Measurements from ENCODE around the gene OPTN. TPM values are rescaled to one million over a fixed set of nuclear protein-coding genes. Genes with fewer than 3 reads are reported as not detected.

The OPTN gene
- total and polyA plus RNA-seq, 9 donors = 42.9 to 133 (median 87.0) TPM

DNA sequence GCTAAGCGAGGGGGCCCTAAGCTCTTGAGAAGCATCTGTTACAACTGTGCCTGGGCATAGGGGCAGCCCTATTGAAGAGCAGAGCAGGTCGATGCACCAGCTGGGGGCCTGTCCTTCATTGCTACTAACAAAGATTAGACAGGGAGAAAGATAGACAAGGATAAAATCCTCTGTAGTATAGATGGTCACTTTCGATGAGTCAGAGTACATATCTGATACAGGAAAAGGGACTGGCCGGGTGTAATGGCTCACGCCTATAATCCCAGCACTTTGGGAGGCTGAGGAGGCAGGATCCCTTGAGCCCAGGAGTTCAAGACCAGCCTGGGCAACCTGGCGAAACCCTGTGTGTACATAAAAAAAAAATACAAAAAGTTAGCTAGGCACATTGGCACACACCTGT is 13.6 kb downstream of the OPTN start:
- Histone ChIP-seq H3K27me3 (no peaks in the 10 kb centered on the region), H3K9me3 (no peaks in the 10 kb centered on the region), H3K4me1 (ENCODE audit: insufficient read depth) (peaks cover 6% of the 10 kb centered on the region), H3K27ac (peak overlapping the region in 1 of 2 donors; percentile 25), H3K4me3 (no peak overlapping the region), H3K36me3 (no peaks in the 10 kb centered on the region)
- 81 to 90% (median 86%) methylated on average over 6 of the region's 6 CpGs for WGBS, 3 donors
- DNase-seq = no peak
- intact Hi-C loops (cut with DNase I) = no loop called here
- TF ChIP-seq EP300 (IDR thresholded peaks at IDR 0.05) = no peak
- TF ChIP-seq, protein P1, sequence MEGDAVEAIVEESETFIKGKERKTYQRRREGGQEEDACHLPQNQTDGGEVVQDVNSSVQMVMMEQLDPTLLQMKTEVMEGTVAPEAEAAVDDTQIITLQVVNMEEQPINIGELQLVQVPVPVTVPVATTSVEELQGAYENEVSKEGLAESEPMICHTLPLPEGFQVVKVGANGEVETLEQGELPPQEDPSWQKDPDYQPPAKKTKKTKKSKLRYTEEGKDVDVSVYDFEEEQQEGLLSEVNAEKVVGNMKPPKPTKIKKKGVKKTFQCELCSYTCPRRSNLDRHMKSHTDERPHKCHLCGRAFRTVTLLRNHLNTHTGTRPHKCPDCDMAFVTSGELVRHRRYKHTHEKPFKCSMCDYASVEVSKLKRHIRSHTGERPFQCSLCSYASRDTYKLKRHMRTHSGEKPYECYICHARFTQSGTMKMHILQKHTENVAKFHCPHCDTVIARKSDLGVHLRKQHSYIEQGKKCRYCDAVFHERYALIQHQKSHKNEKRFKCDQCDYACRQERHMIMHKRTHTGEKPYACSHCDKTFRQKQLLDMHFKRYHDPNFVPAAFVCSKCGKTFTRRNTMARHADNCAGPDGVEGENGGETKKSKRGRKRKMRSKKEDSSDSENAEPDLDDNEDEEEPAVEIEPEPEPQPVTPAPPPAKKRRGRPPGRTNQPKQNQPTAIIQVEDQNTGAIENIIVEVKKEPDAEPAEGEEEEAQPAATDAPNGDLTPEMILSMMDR (IDR thresholded peaks at IDR 0.05) = no peak
- no peak for TF ChIP-seq POLR2A (IDR thresholded peaks at IDR 0.05)

DNA sequence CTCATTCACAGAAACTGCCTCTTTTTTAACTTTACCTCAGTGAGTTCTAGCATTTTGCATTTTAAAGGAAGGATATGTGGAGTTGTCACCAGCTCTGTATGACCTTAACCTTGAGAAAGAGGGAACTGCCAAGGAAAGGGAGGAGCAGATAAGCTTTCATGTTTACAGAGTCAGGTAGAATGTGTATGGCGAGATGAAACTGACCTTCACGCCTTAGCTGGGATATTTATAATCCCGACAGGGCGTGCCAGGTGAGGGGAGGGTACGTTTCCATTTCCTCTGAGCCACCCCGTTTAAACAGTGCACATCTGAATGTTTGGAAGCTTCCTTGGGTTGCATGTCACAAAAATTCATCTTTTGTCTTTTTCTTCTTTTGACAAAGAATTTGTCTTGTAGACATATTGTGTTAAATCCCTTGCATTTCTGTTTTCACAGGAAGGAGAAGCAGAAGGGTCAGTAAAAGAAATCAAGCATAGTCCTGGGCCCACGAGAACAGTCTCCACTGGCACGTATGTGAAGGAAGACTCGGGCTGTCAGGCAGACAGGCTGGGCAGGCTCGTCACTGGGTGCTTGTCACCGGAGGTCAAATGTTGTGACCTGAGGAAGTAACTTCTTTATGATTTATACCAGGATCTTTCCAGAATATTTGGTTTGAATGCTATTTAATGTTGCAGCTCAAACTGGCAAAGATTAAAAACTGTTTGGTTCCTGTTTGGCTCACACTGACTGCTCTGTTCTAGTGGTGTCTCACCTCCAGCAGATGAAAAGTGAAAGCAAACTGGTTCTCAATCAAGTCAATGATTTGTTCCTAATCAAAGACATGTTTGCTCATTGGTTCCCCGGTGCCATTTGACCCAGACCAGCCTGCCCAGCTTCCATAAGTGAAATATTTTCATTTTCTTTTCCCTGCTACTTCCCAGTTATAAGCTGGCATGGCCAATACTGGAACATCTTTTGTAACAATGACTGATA is 16.2 kb downstream of the OPTN start:
- peak overlapping the region in 1 of 2 donors; percentile 12 for H3K27ac ChIP-seq

DNA sequence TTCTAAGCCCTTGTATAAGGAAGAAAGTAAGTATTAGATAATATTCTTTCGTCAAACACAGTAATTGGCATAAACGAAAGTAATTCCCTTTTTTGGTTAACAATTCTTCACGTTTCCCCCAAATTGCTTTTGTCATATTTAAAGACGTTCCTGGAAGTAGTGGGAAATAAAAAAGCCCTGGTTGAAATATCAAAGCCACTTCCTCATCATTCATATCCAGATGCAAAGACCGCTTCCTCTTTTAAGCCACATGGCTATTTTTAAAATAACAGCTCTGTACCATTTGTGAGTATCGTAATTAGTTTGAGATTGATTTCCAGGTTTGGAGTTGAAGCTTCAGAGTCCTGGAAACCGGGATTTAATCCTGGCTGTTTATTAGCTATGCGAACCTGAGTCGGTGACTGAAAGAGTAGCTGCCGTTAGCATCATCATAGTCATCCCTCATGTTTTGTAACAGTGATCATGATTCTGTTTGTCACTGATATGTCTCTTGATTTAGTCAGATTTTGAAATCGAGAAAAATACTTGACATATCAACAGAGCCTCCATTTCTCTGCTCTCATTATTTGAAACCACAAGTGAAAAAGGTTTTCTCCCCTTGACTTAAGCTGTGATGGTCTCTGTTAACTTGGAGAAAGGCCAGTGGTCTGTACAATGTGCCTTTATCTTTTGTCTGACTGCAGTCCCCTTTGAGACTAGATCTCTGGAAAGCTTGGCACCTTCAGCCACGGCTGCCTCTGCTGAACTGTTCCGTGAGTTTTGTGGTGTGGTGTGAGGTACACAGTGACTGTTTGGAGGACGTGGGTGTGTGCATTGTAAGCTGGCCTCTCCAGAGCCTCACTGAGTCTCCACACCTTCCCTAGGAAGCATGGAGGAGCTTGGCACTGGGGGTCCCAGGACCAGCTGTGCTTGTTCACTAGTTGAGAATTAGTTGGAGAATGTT is 18.1 kb downstream of the OPTN start:
- intact Hi-C loops (cut with DNase I) = no loop called here
- Histone ChIP-seq H3K9me3 (no peaks in the 10 kb centered on the region), H3K27ac (no peak overlapping the region), H3K4me3 (no peak overlapping the region), H3K36me3 (no peaks in the 10 kb centered on the region), H3K27me3 (no peaks in the 10 kb centered on the region), H3K4me1 (ENCODE audit: insufficient read depth) (peaks cover 1% of the 10 kb centered on the region)
- DNase-seq = no peak
- no peak for TF ChIP-seq POLR2A (IDR thresholded peaks at IDR 0.05)
- TF ChIP-seq, protein P1 (IDR thresholded peaks at IDR 0.05) = no peak
- no peak for TF ChIP-seq EP300 (IDR thresholded peaks at IDR 0.05)
- WGBS, 3 donors = 82 to 85% (median 85%) methylated on average over 14 of the region's 14 CpGs

More for the DNA sequence above, 16.2 kb downstream of the OPTN start:
- TF ChIP-seq POLR2A (IDR thresholded peaks at IDR 0.05) (no peak), EP300 (IDR thresholded peaks at IDR 0.05) (no peak)
- TF ChIP-seq, protein P1 (IDR thresholded peaks at IDR 0.05) = no peak
- H3K4me3 ChIP-seq = no peak overlapping the region
- WGBS, 3 donors = 63 to 69% (median 65%) methylated on average over 12 of the region's 12 CpGs
- H3K36me3 ChIP-seq = no peaks in the 10 kb centered on the region
- no peak for DNase-seq
- no peaks in the 10 kb centered on the region for H3K27me3 ChIP-seq
- H3K4me1 ChIP-seq (ENCODE audit: insufficient read depth) = peaks cover 4% of the 10 kb centered on the region
- intact Hi-C loops (cut with DNase I) = no loop called here
- no peaks in the 10 kb centered on the region for H3K9me3 ChIP-seq

DNA sequence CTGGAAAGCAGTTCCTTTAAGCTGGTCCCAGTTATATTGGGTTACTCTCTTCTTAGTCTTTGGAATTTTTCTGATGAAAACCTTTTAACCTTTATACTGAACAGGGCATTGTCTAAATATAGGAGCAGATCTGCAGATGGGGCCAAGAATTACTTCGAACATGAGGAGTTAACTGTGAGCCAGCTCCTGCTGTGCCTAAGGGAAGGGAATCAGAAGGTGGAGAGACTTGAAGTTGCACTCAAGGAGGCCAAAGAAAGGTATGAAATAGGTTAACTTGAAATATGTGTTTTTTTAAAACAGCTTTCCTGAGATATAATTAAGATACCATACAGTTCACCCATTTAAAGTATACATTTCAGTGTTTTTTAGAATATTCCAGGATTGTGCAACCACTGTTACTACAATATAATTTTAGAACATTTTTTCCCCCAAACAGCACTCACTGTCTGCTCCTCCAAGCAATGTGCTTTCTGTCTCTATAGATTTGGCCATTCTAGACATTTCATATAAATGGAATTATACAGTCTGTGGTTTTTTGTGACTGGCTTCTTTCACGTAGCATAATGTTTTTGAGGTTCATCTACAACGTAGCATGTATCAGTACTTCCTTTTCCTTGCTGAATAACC is 18.9 kb downstream of the OPTN start:
- intact Hi-C loops (cut with DNase I) = no loop called here
- WGBS, 3 donors = 87 to 93% (median 90%) methylated on average over 3 of the region's 3 CpGs
- no peak for TF ChIP-seq EP300 (IDR thresholded peaks at IDR 0.05)
- TF ChIP-seq POLR2A (IDR thresholded peaks at IDR 0.05) = no peak
- TF ChIP-seq, protein P1 (IDR thresholded peaks at IDR 0.05) = no peak
- Histone ChIP-seq H3K27ac (no peak overlapping the region), H3K36me3 (no peaks in the 10 kb centered on the region), H3K4me3 (no peak overlapping the region), H3K4me1 (ENCODE audit: insufficient read depth) (peaks cover 1% of the 10 kb centered on the region), H3K9me3 (no peaks in the 10 kb centered on the region), H3K27me3 (no peaks in the 10 kb centered on the region)
- DNase-seq = no peak
